GM13976 (cell line): Measurements from ENCODE around the gene SNAI3.

Source experiments
- DNase-seq: peaks from one replicate; pipeline ENCODE4 v3.0.0; 2012; ENCODE audit warnings: low spot score
- in situ Hi-C: fragments of 300-500 bp; cut with MboI; formaldehyde crosslinking; loops from one replicate; pipeline ENCODE4 v1.12.0; 2022; ENCODE audit warnings: low sequenced_read_pairs, mixed read lengths, inconsistent platforms; ENCODE audit not compliant: unreplicated experiment
- TF ChIP-seq, protein P1 (sequence below): IDR thresholded peaks from 2 replicates; pipeline ENCODE4 v1.5.1; 2012; ENCODE audit warnings: borderline replicate concordance, mild to moderate bottlenecking; ENCODE audit not compliant: insufficient read depth; ENCODE audit errors: extremely low read depth, missing control alignments, control extremely low read depth

SNAI3 gene

DNA sequence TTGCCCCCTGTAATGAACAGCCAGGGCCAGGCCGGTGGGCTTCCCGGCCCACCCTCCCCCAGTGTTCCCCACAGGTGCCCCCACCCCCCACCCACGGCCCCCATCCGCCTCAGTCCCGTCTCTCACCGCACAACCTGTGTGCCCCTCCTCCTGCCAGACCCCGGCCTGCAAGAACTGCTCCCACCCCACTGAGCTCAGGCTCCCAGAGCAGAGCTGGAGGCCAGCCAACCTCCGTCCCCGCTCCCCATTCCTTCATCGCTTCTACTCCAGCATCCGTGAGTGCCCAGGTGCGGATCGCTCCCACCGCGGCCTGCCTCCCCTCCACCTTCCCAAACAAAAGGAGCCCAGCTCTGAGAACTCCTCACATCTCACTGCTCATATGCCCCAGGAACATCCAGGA, 27.6 kb downstream of the SNAI3 start:
- in situ Hi-C loops = no loop called here

DNA sequence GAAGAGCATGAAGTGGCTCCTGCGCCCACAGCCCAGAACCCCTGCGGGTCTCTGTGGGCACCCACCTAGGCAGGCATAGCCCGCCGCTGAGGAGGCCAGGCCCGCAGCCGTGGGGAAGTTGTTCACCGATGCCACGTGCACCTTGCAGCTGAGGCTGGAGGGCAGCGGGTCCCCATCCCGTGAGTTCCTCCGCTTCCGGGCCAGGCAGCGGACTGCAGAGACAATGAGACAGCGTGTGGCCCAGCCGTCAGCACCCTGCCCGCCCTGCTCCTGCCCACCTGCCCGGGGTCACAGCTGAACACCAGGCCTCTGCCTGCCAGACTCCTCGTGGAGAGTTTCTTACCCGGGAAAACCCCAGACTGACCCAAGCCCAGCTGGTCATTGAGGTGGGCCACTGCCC, 28.9 kb downstream of the SNAI3 start:
- in situ Hi-C loops = no loop called here
- TF ChIP-seq, protein P1, sequence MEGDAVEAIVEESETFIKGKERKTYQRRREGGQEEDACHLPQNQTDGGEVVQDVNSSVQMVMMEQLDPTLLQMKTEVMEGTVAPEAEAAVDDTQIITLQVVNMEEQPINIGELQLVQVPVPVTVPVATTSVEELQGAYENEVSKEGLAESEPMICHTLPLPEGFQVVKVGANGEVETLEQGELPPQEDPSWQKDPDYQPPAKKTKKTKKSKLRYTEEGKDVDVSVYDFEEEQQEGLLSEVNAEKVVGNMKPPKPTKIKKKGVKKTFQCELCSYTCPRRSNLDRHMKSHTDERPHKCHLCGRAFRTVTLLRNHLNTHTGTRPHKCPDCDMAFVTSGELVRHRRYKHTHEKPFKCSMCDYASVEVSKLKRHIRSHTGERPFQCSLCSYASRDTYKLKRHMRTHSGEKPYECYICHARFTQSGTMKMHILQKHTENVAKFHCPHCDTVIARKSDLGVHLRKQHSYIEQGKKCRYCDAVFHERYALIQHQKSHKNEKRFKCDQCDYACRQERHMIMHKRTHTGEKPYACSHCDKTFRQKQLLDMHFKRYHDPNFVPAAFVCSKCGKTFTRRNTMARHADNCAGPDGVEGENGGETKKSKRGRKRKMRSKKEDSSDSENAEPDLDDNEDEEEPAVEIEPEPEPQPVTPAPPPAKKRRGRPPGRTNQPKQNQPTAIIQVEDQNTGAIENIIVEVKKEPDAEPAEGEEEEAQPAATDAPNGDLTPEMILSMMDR = no peak
- DNase-seq = no peak

More for the DNA sequence above, 27.6 kb downstream of the SNAI3 start:
- TF ChIP-seq, protein P1 = no peak
- DNase-seq = no peak

DNA sequence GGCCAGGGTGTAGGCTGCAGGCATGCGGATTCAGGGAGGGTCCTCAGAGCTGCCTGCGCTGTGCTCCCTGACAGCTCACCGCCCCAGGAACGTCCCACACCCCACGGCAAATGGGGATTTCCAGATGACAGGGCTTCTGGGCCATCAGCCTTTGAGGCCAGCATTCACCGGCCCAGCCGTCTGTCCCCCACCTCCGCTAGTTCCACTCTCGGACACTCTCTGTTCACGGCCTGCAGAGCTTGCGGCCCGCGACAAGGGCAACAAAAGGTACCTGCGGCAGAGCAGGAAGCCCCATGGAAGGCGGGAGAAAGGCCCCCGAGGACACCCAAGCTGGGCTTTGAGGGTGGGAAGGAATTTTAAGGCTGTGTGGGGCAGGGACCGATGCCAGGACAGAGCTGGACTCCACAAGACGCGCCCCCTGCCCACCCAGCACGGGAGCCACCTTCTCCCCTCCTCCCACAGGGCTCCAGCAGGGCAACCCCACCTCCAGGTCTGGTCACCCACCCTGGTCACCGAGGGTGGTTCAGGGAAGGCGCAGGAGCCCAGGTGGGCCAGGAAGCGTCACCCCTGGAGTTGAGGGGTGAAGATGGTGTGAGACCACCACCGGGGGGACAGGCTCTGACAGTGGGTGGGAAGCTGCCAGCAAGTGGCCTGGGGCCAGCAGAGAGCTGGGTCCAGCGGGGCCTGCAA, 29.9 kb downstream of the SNAI3 start:
- no peak for DNase-seq
- in situ Hi-C loops = no loop called here
- TF ChIP-seq, protein P1 = no peak

DNA sequence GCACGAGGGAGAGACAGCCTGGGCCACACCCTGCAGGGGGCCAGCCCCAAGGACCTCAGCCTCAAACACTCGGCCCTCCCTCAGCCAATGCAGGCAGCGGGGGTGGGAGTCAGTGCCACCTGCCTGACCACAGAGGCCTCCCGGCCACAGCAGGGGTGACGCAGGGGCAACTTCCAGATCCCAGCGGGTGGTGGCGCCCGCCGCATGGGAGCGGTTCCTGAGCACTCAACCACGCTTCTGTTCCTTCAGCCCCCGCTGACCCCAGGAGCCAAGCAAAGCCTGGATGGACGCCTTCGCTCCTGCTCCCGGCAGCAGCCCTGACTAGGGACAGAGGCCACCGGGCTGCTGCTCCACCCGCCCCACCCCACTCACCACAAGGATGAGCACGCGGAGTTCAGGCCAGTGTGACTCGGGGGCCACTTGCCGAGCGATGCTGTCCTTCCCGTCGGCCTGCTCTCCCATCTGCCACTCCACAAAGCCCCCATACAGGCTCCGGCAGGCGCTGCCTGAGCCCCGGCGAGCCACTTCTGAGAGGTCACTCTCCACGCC, 30.5 kb downstream of the SNAI3 start:
- TF ChIP-seq, protein P1 = no peak
- in situ Hi-C loops = no loop called here
- no peak for DNase-seq

DNA sequence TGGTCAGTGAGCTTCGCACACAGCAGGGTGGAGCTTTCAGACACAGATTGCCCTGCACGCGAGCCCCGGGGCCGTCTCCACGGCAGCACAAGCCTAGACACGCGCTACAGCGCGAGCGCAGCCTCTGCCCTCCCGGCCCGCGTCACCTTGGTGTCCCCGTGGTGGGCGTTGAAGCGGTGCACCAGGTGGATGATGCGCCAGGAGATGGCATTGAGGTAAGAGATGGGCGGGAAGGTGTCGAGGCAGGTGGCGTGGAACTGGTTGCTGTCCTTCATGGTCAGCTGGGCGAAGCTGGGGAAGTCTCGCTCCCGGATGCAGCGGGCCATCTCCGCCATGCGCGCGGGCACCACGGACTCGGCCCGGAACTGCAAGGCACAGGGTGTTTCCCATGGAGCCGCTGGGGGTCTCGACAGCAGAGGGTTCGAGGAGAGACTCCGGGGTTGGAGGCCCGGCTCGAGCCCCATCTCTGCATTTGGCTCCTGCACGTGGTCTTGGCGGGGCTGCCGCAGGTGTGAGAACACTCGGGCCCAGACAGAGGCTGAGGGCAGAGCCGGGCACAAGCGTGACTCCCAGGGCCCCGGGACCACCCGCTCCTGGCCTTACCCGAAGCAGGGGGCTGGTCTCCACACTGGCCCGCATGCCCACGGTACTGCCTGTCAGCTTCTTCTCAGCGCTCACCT, 31.1 kb downstream of the SNAI3 start:
- DNase-seq = no peak
- TF ChIP-seq, protein P1 = no peak
- in situ Hi-C loops = no loop called here

DNA sequence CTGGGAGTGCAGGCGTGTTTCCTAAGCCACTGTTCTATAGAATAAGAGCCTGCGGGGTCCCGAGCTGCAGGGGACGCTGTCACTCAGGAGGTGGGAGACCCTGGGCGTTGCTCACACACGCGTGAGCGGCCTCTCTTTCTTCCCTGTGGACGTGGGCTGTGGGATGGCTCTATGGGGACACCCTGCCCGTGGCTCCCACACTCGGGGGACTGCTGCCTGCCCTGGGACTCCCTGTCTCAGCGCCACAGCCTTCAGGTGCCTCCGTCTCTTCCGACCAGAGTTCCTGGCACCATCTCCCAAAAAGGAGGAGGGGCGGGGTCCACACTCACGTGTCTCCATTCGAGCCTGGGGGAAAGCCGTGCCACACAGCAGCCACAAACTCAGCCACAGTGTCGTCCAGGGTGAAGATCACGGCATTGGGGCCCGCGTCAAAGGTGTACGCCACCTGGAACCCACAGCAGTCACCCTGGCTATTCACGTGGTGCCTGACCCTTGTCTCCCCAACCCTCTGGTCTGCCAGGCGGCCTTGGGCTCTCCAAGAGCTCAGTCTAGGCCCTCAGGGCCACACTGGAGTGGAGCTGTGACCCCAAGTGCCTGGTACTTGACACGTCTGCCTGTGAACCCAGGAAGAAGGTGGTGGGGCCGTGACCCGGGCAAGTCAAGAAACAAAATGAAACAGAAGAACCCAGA, 31.8 kb downstream of the SNAI3 start:
- TF ChIP-seq, protein P1 = no peak
- in situ Hi-C loops = no loop called here

More for the DNA sequence above, 31.8 kb downstream of the SNAI3 start:
- no peak for DNase-seq
